ENCODE data around the gene METTL25. TPM values are rescaled to one million over a fixed set of nuclear protein-coding genes. Genes with fewer than 3 reads are reported as not detected.

The METTL25 gene
- total and polyA plus RNA-seq, 2 of the 8 experiments (the other 6 are each of a cell fraction or from before 2014, with no cell fraction given) = 2.4 to 8.3 TPM

DNA sequence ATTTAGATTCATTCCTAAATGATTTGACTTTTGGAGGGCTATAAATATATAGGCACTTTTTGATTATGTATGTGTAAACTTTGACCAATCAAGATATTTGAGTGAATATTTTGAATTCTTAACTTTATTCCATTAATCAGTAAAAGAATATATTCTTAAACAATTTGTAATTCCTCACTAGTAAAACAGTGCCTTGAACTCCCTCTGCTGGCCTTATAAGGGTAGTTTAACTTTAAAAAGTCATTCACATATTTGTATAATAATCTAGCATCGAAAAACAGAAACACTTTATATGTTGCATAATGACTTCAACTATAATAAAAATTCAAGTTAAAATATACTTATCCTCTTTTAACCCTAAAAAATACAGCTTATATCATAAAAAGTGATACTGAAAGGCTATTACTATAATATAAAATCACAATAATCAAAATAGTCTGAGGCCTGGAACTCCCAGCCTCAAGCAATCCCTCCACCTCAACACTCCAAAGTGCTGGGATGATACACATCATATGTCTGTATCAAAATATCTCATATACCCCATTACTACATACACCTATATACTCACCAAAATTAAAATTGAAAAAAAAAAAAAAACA, 31.3 kb upstream of the METTL25 start:
- Histone ChIP-seq H2BK5ac (ENCODE audit: low read depth, low read length) (no peak overlapping the region), H4K91ac (replicated peaks; ENCODE audit: insufficient read length, low read length) (no peak overlapping the region), H4K8ac (ENCODE audit: extremely low read depth, insufficient read depth, low read length) (no peak overlapping the region), H2AFZ (ENCODE audit: low read length) (no peak overlapping the region), H3K79me2 (ENCODE audit: control insufficient read depth in 1 of 2, insufficient read depth in 2 of 2, low read length in 2 of 2) (no peaks in the 10 kb centered on the region), H3K27me3 (replicated peaks in 1 of 4; ENCODE audit: control insufficient read depth in 3 of 4, extremely low read depth in 1 of 4, insufficient read depth in 3 of 4, low read length in 3 of 4) (no peaks in the 10 kb centered on the region), H3K79me1 (ENCODE audit: low read depth, low read length) (no peaks in the 10 kb centered on the region), H3K4ac (replicated peaks; ENCODE audit: insufficient read length, low read depth, low read length) (no peak overlapping the region), H3K9ac (replicated peaks in 1 of 4; ENCODE audit: extremely low read depth in 1 of 4, low read depth in 3 of 4, low read length in 3 of 4) (no peak overlapping the region), H2BK15ac (ENCODE audit: low read length) (no peak overlapping the region), H4K5ac (ENCODE audit: insufficient read length, low read depth, low read length) (no peak overlapping the region), H3K56ac (replicated peaks; ENCODE audit: insufficient read length, low read depth, low read length) (no peak overlapping the region), H3K4me1 (replicated peaks in 1 of 4; ENCODE audit: control insufficient read depth in 3 of 4, insufficient read depth in 4 of 4, low read length in 3 of 4) (peaks cover 0 to 5% (median 0%) of the 10 kb centered on the region in 4 experiments; a peak in 2 of 7 replicates), H4K20me1 (replicated peaks in 1 of 2; ENCODE audit: control insufficient read depth in 1 of 2, insufficient read depth in 2 of 2, low read length in 2 of 2) (no peaks in the 10 kb centered on the region), H3K18ac (ENCODE audit: extremely low read depth, low read length) (no peak overlapping the region), H2AK5ac (ENCODE audit: low read depth, low read length) (no peak overlapping the region), H3K23me2 (ENCODE audit: low read depth, low read length) (no peaks in the 10 kb centered on the region), H3K14ac (ENCODE audit: insufficient read length) (no peak overlapping the region), H3K4me2 (ENCODE audit: insufficient read depth in 1 of 2, low read depth in 2 of 2, low read length in 2 of 2) (no peak overlapping the region), H3K9me3 (ENCODE audit: insufficient read depth in 2 of 2, low read depth in 1 of 2, low read length in 1 of 2) (no peaks in the 10 kb centered on the region), H2BK120ac (replicated peaks; ENCODE audit: low read depth, low read length) (no peak overlapping the region), H3K23ac (ENCODE audit: insufficient read length) (no peak overlapping the region), H3K27ac (ENCODE audit: low read depth, low read length) (no peak overlapping the region), H3K4me3 (ENCODE audit: extremely low read depth in 1 of 4, insufficient read depth in 2 of 4, low read depth in 3 of 4, low read length in 4 of 4) (no peak overlapping the region), H2BK20ac (ENCODE audit: low read length) (no peak overlapping the region), H2BK12ac (ENCODE audit: low read depth, low read length) (no peak overlapping the region), H3K36me3 (ENCODE audit: control insufficient read depth in 2 of 4, insufficient read depth in 4 of 4, low read length in 3 of 4) (no peaks in the 10 kb centered on the region)
- ChIA-PET CTCF (ENCODE audit: partially characterized antibody) (interaction anchor here (1.5 kb wide), 1 partner anchor 682 kb away, joined by 5 read pairs; no protein-coding TSS in a partner anchor), POLR2A (ENCODE audit: partially characterized antibody) (no interaction called here)
- DNase-seq (ENCODE audit: low read depth in 1 of 2, low spot score in 2 of 2) = no peak
- TF ChIP-seq, protein P1, sequence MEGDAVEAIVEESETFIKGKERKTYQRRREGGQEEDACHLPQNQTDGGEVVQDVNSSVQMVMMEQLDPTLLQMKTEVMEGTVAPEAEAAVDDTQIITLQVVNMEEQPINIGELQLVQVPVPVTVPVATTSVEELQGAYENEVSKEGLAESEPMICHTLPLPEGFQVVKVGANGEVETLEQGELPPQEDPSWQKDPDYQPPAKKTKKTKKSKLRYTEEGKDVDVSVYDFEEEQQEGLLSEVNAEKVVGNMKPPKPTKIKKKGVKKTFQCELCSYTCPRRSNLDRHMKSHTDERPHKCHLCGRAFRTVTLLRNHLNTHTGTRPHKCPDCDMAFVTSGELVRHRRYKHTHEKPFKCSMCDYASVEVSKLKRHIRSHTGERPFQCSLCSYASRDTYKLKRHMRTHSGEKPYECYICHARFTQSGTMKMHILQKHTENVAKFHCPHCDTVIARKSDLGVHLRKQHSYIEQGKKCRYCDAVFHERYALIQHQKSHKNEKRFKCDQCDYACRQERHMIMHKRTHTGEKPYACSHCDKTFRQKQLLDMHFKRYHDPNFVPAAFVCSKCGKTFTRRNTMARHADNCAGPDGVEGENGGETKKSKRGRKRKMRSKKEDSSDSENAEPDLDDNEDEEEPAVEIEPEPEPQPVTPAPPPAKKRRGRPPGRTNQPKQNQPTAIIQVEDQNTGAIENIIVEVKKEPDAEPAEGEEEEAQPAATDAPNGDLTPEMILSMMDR (IDR thresholded peaks at IDR 0.05; ENCODE audit: control extremely low read depth in 1 of 3, insufficient read depth in 1 of 3, low read depth in 1 of 3, low read length in 3 of 3) = peak in 2 of 3 experiments; percentile 25 to 27; a peak in 2 of 4 replicates
- no peak for TF ChIP-seq NRF1 (IDR thresholded peaks at IDR 0.05; ENCODE audit: low read depth, low read length)
- TF ChIP-seq CHD2 (IDR thresholded peaks at IDR 0.05; ENCODE audit: low read length) = no peak
- peak in 1 of 2 experiments; percentile 56; a peak in 3 of 4 replicates for TF ChIP-seq RAD21 (IDR thresholded peaks at IDR 0.05 in 1 of 2, conservative IDR thresholded peaks at IDR 0.05 in 1 of 2; ENCODE audit: low read depth in 2 of 2, low read length in 2 of 2)
- no peak for FAIRE-seq
- WGBS, 2 experiments (ENCODE audit: extremely low coverage in 1 of 2, insufficient coverage in 1 of 2, insufficient read length in 1 of 2, insufficient replicate concordance in 2 of 2, low coverage in 1 of 2, low lambda C conversion rate in 2 of 2, missing lambda C conversion rate in 1 of 2) = 78% methylated on average over 1 of the region's 1 CpG; no CpG with 5 or more reads in 1 of the 2 experiments
